Putamen (tissue), 1 donor: Measurements from ENCODE around the gene WDR27.
"Not testable (repeated sequence)": the region's sequence is repeated elsewhere in the genome, so short reads cannot be mapped to it uniquely, and the experiment has no call there.

Source experiments
- DNase-seq: peaks from one replicate; pipeline ENCODE4 v3.0.0-alpha.2; 2016; ENCODE audit warnings: low spot score

Gene WDR27

GRCh38 chr6:169434554-169434953, 267.3 kb downstream of the WDR27 start:
- not testable (repeated sequence) for DNase-seq

- DNase-seq: no peak
Observed at GRCh38 chr6:169429001-169429400, 272.8 kb downstream of the WDR27 start.

DNA sequence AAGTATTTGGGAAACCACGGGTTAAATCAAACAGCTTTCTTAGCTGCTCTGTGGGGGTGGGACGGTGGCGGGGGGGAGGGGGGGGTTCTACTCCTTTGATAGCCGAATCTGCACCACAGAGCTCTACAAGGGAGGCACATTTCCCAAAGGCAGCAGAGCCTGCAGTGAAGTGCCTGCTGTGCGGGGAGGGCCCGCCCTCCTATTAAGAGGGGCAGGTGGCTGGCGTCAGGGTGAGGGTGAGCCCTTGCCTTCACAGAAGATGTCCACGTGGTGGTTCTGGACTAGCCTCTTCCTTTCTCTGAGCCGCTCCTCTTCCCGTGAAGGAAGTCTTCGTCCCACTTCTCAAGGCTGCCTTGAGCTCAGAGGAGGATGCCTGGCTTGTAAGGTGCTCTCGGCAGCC, 273.3 kb downstream of the WDR27 start:
- no peak for DNase-seq

DNA sequence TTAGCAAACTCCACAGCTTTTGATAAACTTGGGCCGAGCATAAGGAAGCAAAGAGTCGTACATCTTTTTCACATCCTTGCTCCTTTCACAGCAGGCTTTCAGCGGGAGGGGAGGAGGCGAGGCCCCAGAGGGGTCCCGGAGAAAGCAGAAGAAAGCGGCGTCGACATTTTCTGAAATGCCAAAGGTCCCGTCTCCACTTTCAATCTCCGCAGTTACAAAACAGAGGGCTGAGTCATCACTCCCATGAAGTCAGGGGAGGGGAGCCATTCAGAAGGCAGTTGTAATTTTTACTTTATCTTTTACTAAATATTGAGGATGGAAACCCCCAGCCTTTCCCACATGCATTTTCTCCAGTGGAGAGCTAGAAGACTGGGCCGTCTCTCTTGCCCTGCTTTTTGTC, 274.0 kb downstream of the WDR27 start:
- DNase-seq: no peak

GRCh38 chr6:169426611-169427010, 275.2 kb downstream of the WDR27 start:
- no peak for DNase-seq

- DNase-seq: no peak
Observed at GRCh38 chr6:169425628-169426370, 276.0 kb downstream of the WDR27 start.

DNA sequence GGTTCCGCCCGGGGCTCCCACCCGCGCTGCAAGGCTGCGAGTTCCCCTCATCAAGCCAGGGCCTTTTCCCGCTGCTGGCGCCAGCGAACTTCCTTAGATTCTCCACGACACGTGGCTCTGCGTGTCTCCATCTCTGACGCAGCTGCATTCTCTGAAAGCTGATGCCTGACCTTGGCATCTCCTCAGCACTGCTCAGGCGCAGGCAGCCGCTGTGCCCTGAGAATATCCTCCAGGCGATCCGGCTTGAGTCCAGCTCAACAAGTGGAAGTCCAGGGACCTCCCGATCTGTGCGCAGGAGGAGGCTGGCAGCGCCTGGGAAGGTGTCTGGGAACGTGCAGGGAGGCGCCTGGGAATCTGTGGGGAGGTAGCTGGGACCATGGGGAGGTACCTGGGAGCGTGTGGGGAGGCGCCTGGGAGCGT, 277.0 kb downstream of the WDR27 start:
- no peak for DNase-seq

GRCh38 chr6:169424149-169424804, 277.6 kb downstream of the WDR27 start:
- no peak for DNase-seq

DNA sequence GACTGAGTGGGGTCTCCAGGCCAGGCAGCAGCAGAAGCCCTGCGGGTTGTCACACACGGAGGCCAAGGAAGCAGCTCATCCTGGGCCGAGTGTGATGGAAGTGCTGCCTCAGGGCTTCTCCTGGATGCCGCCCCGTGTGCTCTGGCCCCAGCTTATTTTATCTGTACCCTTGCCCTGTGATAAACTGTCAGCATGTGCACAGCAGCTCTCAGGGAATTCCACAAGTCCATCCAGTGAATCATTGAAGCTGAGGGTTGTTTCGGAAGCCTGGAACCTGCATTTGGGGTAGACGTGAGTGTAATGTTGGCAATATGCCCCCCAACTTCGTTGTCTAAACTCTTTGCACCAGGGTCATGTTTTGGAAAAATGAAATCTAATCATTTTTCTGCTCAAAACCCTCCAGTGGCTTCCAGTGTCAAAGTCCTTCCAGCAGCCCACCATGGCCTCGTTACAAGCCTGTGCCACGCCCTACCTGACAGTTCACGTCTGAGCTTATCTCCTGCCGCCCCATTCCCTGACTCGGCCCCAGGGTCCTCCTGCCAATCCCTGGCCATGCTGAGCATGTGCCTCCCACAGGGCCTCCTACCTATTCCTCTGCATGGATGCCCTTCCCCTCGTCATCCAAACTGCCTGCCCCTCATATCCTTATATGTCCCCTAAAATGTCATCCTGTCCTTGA, 280.1 kb downstream of the WDR27 start:
- DNase-seq: no peak

GRCh38 chr6:169420912-169421543, 280.8 kb downstream of the WDR27 start:
- DNase-seq: no peak

DNA sequence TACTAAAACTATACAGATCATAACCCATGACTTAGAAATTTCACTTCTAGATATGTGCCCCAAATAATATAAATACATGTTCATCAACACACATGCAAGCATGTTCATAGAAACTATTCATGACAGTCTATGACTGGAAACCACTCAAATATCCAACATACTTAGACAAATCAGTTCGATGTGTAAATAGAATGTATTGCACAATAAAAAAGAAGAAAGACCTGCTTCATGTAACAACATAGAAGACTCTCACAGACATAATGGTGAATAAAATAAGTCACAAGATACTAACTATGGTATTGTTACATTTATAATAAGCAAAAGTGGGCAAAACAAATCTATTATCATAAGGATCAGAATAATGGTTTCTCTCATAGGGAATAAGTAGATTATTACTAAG, 284.7 kb downstream of the WDR27 start:
- DNase-seq: no peak

GRCh38 chr6:169416249-169416648, 285.6 kb downstream of the WDR27 start:
- DNase-seq: no peak

DNA sequence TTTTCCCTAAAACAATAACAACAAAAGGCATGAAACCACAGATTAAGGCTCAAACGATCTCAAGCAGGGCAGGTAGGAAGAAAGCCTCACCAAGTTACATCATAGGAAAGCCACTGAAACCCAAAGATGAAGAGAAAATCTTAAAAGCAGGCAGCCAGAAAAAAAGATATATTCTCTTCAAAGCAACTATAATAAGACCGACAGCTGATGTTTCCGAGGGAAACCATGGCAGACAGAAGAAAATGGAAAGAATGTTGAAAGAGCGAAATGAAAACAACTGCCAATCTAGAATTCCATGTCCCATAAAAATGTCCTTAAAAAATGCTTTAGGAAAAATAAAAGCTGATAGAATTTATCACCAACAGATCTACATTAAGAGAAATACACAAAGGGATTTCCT, 286.6 kb downstream of the WDR27 start:
- no peak for DNase-seq

GRCh38 chr6:169411722-169412121, 290.1 kb downstream of the WDR27 start:
- DNase-seq: no peak

GRCh38 chr6:169411296-169411695, 290.5 kb downstream of the WDR27 start:
- no peak for DNase-seq

DNA sequence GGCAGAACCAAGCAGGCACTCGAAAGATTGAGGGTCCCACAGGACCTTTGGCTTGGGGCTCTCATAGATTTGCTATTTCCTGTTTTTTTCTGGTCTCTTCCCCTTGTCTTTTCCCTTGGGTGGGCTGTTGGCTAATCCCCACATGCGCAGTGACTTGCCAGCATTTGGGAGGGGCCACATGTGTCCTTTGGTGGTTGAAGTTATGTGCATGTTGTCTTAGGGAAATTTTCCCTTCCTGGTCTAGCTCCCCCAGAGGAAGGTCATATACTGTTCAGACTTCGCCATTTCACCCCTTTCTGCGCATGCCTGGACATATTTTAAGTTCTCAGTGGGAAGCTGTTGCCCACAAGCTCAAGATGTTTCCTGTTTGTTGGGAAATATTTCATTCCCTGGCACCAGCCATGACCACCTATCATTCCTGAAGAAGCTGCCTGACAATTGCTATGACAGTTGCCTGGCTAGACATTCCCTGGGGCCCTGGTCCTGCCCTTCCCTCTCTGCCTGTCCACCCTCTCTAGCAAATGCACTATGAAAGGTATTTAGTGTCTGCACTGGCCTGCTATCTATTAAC, 292.0 kb downstream of the WDR27 start:
- DNase-seq: no peak

- DNase-seq: no peak
Observed at GRCh38 chr6:169407325-169407724, 294.5 kb downstream of the WDR27 start.
